HG03196 (cell line): Measurements from ENCODE around the gene TPM4.
"Not testable (repeated sequence)": the region's sequence is repeated elsewhere in the genome, so short reads cannot be mapped to it uniquely, and the experiment has no call there.

ENCODE experiments used
- ATAC-seq: cut with Tn5 transposase; IDR thresholded peaks from one replicate; pipeline ENCODE4 v1.9.1; 2021; ENCODE audit not compliant: unreplicated experiment

Gene TPM4

GRCh38 chr19:16076154-16076957 lies at the start of gene TPM4:
TPM4 (plus strand) TSS chr19:16076495; CDS start chr19:16076566, 71 bp downstream.
- peak; percentile 57 for ATAC-seq

- ATAC-seq, result no peak
Observed at GRCh38 chr19:16026756-16027155, 49.5 kb upstream of the TPM4 start.

- no peak for ATAC-seq
Observed at GRCh38 chr19:16027528-16027927, 48.8 kb upstream of the TPM4 start.

- ATAC-seq, result not testable (repeated sequence)
Observed at GRCh38 chr19:16030155-16030554, 46.1 kb upstream of the TPM4 start.

- no peak for ATAC-seq
Observed at GRCh38 chr19:16030964-16031871, 45.1 kb upstream of the TPM4 start.

GRCh38 chr19:16031872-16032200 lies 44.5 kb upstream of the TPM4 start:
- ATAC-seq, result no peak

GRCh38 chr19:16032509-16033135 lies 43.7 kb upstream of the TPM4 start:
- ATAC-seq, result no peak

GRCh38 chr19:16033136-16033530 lies 43.2 kb upstream of the TPM4 start:
- ATAC-seq, result no peak

- ATAC-seq, result no peak
Observed at GRCh38 chr19:16033721-16034120, 42.6 kb upstream of the TPM4 start.

- no peak for ATAC-seq
Observed at GRCh38 chr19:16034180-16034579, 42.1 kb upstream of the TPM4 start.

GRCh38 chr19:16034958-16035560 lies 41.2 kb upstream of the TPM4 start:
- no peak for ATAC-seq

- no peak for ATAC-seq
Observed at GRCh38 chr19:16035601-16036297, 40.5 kb upstream of the TPM4 start.

GRCh38 chr19:16036397-16036925 lies 39.8 kb upstream of the TPM4 start:
- no peak for ATAC-seq

- no peak for ATAC-seq
Observed at GRCh38 chr19:16036941-16037340, 39.4 kb upstream of the TPM4 start.

GRCh38 chr19:16037424-16038195 lies 38.7 kb upstream of the TPM4 start:
- no peak for ATAC-seq

GRCh38 chr19:16038196-16038695 lies 38.0 kb upstream of the TPM4 start:
- ATAC-seq, result no peak

- ATAC-seq, result no peak
Observed at GRCh38 chr19:16039081-16039480, 37.2 kb upstream of the TPM4 start.

GRCh38 chr19:16039545-16039944 lies 36.8 kb upstream of the TPM4 start:
- no peak for ATAC-seq

- no peak for ATAC-seq
Observed at GRCh38 chr19:16040642-16041041, 35.7 kb upstream of the TPM4 start.
